MM.1S (cell line): ENCODE data around the gene KCND2.

Experiments
- DNase-seq: peaks from one replicate; pipeline ENCODE4 v3.0.0-alpha.2; 2015
- H2AFZ ChIP-seq: fragments of 300-600 bp; sonication (generic); 2 replicates; pipeline ENCODE4 v1.6.0; 2016; ENCODE audit warnings: antibody characterized with exemption, low read length
- H3F3A ChIP-seq: fragments of 300-600 bp; sonication (generic); 2 replicates; pipeline ENCODE4 v1.6.1; 2016; ENCODE audit warnings: mild to moderate bottlenecking, antibody characterized with exemption, low read length, moderate library complexity, mixed read lengths; ENCODE audit not compliant: insufficient read depth
- H3K27ac ChIP-seq: fragments of 300-600 bp; sonication (generic); 2 replicates; pipeline ENCODE4 v1.5.1; 2016; ENCODE audit warnings: mild to moderate bottlenecking, low read length
- H3K27me3 ChIP-seq: fragments of 300-600 bp; sonication (generic); replicated peaks from 2 replicates; pipeline ENCODE4 v1.6.0; 2016; ENCODE audit warnings: low read length; ENCODE audit not compliant: insufficient read depth
- H3K36me3 ChIP-seq: fragments of 300-600 bp; sonication (generic); replicated peaks from 2 replicates; pipeline ENCODE4 v1.6.1; 2016; ENCODE audit warnings: mild to moderate bottlenecking, low read length, mixed read lengths; ENCODE audit not compliant: insufficient read depth
- H3K4me1 ChIP-seq: fragments of 300-600 bp; sonication (generic); 2 replicates; pipeline ENCODE4 v1.6.1; 2016; ENCODE audit warnings: low read length, mixed read lengths
- H3K4me2 ChIP-seq: fragments of 300-600 bp; sonication (generic); 2 replicates; pipeline ENCODE4 v1.6.0; 2016; ENCODE audit warnings: low read depth, low read length
- H3K4me3 ChIP-seq: fragments of 300-600 bp; sonication (generic); 2 replicates; pipeline ENCODE4 v1.5.1; 2016; ENCODE audit warnings: low read length, mixed read lengths
- H3K79me2 ChIP-seq: fragments of 300-600 bp; sonication (generic); 2 replicates; pipeline ENCODE4 v1.6.1; 2016; ENCODE audit warnings: mixed run types, low read length, mixed read lengths
- H3K9ac ChIP-seq: fragments of 300-600 bp; sonication (generic); 2 replicates; pipeline ENCODE4 v1.6.1; 2016; ENCODE audit warnings: low read length, mixed read lengths
- H3K9me2 ChIP-seq: fragments of 300-600 bp; sonication (generic); replicated peaks from 2 replicates; pipeline ENCODE4 v1.6.1; 2016; ENCODE audit warnings: mild to moderate bottlenecking, low read length, mixed read lengths; ENCODE audit not compliant: insufficient read depth
- H3K9me3 ChIP-seq: fragments of 300-600 bp; sonication (generic); replicated peaks from 2 replicates; pipeline ENCODE4 v1.6.1; 2016; ENCODE audit warnings: mild to moderate bottlenecking, low read length, mixed read lengths; ENCODE audit not compliant: insufficient read depth
- H4K20me1 ChIP-seq: fragments of 300-600 bp; sonication (generic); 2 replicates; pipeline ENCODE4 v1.6.1; 2016; ENCODE audit warnings: mild to moderate bottlenecking, low read length, moderate library complexity, mixed read lengths; ENCODE audit not compliant: insufficient read depth
- CTCF ChIP-seq: fragments of 300-600 bp; sonication (generic); IDR thresholded peaks from 2 replicates; pipeline ENCODE4 v1.5.1; 2016; ENCODE audit warnings: antibody characterized with exemption, low read length, mixed read lengths
- EZH2 ChIP-seq: fragments of 300-600 bp; sonication (generic); optimal IDR thresholded peaks from 2 replicates; pipeline ENCODE3; 2017; ENCODE audit warnings: low read depth, mild to moderate bottlenecking, antibody characterized with exemption, low read length, mixed read lengths
- EZH2phosphoT487 ChIP-seq: fragments of 300-600 bp; sonication (generic); IDR thresholded peaks from 2 replicates; pipeline ENCODE4 v1.6.1; 2018; ENCODE audit warnings: antibody characterized with exemption, low read length

The KCND2 gene

GRCh38 chr7:120456699-120457098, 183.7 kb downstream of the KCND2 start:
- Histone ChIP-seq H3K9ac (no peak overlapping the region), H3K79me2 (no peaks in the 10 kb centered on the region), H3K4me2 (no peak overlapping the region), H2AFZ (no peak overlapping the region), H3K4me3 (no peak overlapping the region), H3K9me2 (no peaks in the 10 kb centered on the region), H3K27ac (no peak overlapping the region), H3K9me3 (no peaks in the 10 kb centered on the region), H3F3A (no peaks in the 10 kb centered on the region), H3K36me3 (no peaks in the 10 kb centered on the region), H4K20me1 (no peaks in the 10 kb centered on the region), H3K27me3 (no peaks in the 10 kb centered on the region), H3K4me1 (no peaks in the 10 kb centered on the region)
- no peak for TF ChIP-seq EZH2phosphoT487
- no peak for DNase-seq

- H3K27me3 ChIP-seq, result no peaks in the 10 kb centered on the region
- no peaks in the 10 kb centered on the region for H3K4me1 ChIP-seq
- H3K36me3 ChIP-seq, result no peaks in the 10 kb centered on the region
- no peaks in the 10 kb centered on the region for H3F3A ChIP-seq
- H4K20me1 ChIP-seq, result no peaks in the 10 kb centered on the region
- H3K4me3 ChIP-seq, result no peak overlapping the region
- H3K79me2 ChIP-seq, result no peaks in the 10 kb centered on the region
- DNase-seq, result no peak
- no peak overlapping the region for H3K9ac ChIP-seq
- no peak overlapping the region for H3K4me2 ChIP-seq
- H3K9me3 ChIP-seq, result no peaks in the 10 kb centered on the region
- no peak overlapping the region for H2AFZ ChIP-seq
- H3K27ac ChIP-seq, result no peak overlapping the region
- H3K9me2 ChIP-seq, result no peaks in the 10 kb centered on the region
- no peak for TF ChIP-seq EZH2phosphoT487
- no peak for TF ChIP-seq EZH2
These were observed 188.0 kb downstream of the KCND2 start for GRCh38 chr7:120460949-120461348.

- Histone ChIP-seq H3K27me3 (no peaks in the 10 kb centered on the region), H3K4me2 (no peak overlapping the region), H2AFZ (no peak overlapping the region), H3F3A (no peaks in the 10 kb centered on the region), H3K36me3 (no peaks in the 10 kb centered on the region), H4K20me1 (no peaks in the 10 kb centered on the region), H3K79me2 (no peaks in the 10 kb centered on the region), H3K27ac (no peak overlapping the region), H3K9me3 (no peaks in the 10 kb centered on the region), H3K4me3 (no peak overlapping the region), H3K9ac (no peak overlapping the region), H3K4me1 (no peaks in the 10 kb centered on the region), H3K9me2 (no peaks in the 10 kb centered on the region)
- DNase-seq, result no peak
- TF ChIP-seq EZH2, result no peak
- TF ChIP-seq EZH2phosphoT487, result no peak
- no peak for TF ChIP-seq CTCF
These were observed 190.0 kb downstream of the KCND2 start for GRCh38 chr7:120462991-120463390.

GRCh38 chr7:120464104-120464503, 191.1 kb downstream of the KCND2 start:
- Histone ChIP-seq H3K36me3 (no peaks in the 10 kb centered on the region), H3K9me3 (no peaks in the 10 kb centered on the region), H3F3A (no peaks in the 10 kb centered on the region), H3K4me2 (no peak overlapping the region), H3K27me3 (no peaks in the 10 kb centered on the region), H4K20me1 (no peaks in the 10 kb centered on the region), H3K9ac (no peak overlapping the region), H3K4me1 (no peaks in the 10 kb centered on the region), H3K9me2 (no peaks in the 10 kb centered on the region), H2AFZ (no peak overlapping the region), H3K4me3 (no peak overlapping the region), H3K27ac (no peak overlapping the region), H3K79me2 (no peaks in the 10 kb centered on the region)
- TF ChIP-seq EZH2, result no peak
- TF ChIP-seq CTCF, result no peak
- TF ChIP-seq EZH2phosphoT487, result no peak
- no peak for DNase-seq
